Measurements from ENCODE around the gene CCDC142.
A peak's percentile ranks its signal among the peaks of the same experiment; 100 is the strongest.

The CCDC142 gene

DNA sequence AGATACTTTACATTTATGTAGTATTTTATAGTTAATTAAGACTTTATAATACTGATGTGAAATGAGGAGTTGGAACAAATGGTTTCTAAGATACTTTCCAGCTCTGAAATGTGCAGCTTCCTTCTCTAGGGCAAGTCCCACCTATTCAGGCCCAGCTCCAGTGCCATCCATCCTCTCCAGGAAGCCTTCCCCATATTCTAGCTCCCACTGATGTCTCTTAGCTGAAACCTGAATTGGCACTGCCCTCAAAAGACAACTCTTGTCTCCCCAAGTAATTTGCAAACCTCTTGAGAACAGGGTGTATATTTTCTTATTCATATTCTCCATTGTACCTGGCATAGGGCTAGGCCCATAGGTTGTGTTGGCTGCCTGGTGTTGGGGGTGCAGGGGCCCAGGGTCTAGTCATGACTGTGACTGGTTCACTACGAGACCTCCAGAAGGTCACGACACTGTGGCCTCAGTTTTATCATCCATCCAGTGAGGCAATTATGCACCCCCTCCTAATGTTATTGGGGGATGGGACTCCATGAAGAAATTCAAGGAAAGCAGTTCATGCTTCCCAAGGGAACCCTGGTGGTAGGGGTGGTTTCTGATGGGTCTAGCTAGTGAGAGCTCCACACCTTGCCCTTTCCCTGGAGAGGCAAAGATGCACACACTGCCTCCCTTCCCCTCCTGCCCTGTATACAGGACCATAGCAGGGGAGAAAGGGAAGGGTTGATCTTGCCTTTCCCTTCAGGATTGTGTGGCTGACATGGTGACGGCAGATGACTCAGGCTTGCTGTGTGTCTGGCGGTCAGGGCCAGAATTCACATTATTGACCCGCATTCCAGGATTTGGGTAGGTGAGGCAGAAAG, 58.4 kb downstream of the CCDC142 start:
- peaks cover 14% of the 10 kb centered on the region for H3K4me1 Mint-ChIP-seq
- H3K4me3 Mint-ChIP-seq = peak overlapping the region; percentile 31 to 62 (median 36)
- H3K36me3 Mint-ChIP-seq (ENCODE audit: low read depth) = peaks cover 41% of the 10 kb centered on the region
- no peaks in the 10 kb centered on the region for H3K27me3 Mint-ChIP-seq (ENCODE audit: low read depth)
- TF ChIP-seq, protein P1, sequence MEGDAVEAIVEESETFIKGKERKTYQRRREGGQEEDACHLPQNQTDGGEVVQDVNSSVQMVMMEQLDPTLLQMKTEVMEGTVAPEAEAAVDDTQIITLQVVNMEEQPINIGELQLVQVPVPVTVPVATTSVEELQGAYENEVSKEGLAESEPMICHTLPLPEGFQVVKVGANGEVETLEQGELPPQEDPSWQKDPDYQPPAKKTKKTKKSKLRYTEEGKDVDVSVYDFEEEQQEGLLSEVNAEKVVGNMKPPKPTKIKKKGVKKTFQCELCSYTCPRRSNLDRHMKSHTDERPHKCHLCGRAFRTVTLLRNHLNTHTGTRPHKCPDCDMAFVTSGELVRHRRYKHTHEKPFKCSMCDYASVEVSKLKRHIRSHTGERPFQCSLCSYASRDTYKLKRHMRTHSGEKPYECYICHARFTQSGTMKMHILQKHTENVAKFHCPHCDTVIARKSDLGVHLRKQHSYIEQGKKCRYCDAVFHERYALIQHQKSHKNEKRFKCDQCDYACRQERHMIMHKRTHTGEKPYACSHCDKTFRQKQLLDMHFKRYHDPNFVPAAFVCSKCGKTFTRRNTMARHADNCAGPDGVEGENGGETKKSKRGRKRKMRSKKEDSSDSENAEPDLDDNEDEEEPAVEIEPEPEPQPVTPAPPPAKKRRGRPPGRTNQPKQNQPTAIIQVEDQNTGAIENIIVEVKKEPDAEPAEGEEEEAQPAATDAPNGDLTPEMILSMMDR (IDR thresholded peaks at IDR 0.05; ENCODE audit: unreplicated experiment in 3 of 3) = no peak
- H3K27ac Mint-ChIP-seq = peak overlapping the region in 1 of 3 experiments; percentile 30
- H3K9me3 Mint-ChIP-seq = no peaks in the 10 kb centered on the region
